ENCODE results near the gene SPARC.

The SPARC gene

DNA sequence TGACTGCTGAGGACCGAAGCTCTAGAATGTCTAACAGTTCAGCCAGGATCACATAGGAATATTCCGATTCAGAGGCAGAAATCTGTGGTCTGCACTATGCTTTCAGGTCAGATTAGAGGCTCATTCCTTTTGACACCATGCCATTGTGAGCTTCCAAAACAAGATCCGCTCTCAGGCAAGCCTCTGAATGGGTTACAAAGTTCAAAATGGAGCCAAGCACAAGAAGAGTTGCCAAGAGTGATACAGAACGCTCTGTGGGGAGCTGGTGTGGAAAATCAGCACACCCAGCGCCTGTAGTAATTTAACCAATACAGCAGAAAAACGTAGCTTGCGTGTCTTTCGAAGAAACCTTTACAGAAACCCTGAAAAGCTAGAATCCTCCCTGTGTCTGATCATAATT is 62.2 kb downstream of the SPARC start:
- no peak for DNase-seq (ENCODE audit: low read depth in 2 of 2)

DNA sequence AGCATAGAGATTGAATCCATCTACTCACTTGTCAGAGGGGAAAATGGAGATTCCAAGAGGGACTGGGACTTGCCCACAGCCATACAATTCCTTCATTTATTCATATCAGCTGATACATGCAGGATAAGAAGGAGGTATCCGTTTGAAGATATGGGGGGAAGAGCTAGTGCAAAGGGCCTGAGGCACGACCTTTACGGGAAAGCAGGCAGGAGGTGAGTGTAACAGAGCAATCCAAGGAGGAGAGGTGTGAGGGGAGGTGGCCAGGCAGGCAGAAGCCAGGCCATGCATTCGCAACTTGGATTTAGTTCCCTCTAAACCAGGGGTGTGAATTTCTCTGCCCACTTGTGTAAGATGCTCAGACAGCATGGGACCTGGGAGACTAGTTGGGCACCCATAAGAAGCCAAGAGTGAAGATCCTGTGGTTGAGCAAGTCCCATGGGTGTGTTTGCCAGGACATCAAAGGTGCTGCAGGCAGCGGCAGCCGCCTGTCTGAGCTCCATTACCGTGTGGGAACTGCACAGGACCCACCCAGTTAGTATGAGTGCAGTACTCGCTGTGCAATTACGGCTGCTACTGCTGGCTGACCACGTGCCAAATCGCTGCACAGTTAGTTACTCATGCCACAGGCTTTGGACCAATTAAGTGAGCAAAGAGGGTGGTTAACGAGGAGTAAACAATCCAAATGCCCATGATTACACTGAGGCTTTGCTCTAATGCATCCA is 64.2 kb downstream of the SPARC start:
- DNase-seq (ENCODE audit: low read depth in 2 of 2) = no peak

DNA sequence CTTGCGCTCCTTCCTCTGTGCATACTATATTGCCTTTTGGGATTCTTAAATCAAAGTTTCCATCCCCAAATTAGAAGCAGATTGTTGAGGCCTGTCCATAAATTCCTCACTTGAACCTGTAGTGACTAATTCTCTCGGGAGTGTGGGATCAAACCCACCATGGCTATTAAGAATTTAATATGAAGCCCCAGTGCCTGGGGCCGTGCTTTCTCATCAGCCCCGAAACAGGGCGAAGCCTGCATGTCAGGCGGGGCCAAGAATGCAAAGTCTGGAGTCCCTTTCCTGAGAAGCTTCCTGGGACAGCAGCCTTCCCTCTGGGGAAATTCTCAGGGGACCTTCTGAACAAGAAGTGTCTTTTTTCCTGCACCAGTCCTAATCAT is 66.3 kb downstream of the SPARC start:
- DNase-seq (ENCODE audit: low read depth in 2 of 2) = no peak

DNA sequence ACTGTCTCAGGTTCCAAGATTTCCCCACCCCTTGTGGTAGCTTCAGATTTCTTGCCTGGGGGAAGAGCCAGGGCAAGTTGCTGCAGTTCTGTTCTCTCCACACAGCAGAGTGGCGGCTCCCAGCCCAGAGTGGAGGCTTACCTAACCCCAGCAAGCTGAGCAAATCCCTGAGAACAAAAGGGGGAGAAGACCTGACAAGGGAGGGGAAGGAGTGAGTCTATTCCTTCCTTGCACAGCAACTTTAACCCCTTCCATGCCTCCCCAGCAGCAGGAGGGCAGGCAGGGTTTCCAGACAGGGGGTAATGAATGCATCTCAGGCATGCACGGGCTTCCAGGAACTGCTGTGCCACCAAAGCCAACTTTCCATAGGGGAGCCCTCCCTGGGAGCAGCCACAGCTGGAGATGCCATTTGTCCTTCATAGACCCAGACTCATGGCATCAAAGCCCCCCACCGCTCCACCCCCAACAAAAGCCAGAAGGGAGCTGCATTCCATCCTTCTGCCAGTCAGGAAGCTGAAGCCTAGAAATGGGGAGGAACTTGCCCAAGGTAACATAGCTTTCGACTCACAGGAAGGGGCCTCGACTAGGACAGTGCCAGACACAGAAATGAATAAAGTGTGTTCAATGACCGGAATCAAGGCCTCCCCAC is 66.8 kb downstream of the SPARC start:
- no peak for DNase-seq (ENCODE audit: low read depth in 2 of 2)

DNA sequence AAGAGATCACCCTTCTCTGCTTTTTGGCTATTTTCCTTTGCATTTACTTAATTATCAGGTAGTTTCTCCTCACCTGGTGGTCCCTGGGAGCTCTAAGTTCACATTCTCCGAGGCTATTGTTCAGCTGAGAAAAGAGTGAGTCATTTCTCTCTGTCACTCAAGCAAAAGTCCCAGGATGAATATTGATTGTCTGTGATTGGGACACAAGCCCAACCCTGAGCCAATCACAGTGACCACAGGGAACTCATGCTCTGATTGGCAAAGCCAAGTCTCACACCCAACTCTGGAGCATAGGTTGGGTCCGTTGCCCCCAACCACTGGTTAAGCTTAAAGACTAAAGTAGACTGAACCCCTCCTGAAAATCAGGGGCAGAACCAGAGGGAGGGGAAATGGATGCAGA is 67.8 kb downstream of the SPARC start:
- DNase-seq (ENCODE audit: low read depth in 2 of 2) = no peak

DNA sequence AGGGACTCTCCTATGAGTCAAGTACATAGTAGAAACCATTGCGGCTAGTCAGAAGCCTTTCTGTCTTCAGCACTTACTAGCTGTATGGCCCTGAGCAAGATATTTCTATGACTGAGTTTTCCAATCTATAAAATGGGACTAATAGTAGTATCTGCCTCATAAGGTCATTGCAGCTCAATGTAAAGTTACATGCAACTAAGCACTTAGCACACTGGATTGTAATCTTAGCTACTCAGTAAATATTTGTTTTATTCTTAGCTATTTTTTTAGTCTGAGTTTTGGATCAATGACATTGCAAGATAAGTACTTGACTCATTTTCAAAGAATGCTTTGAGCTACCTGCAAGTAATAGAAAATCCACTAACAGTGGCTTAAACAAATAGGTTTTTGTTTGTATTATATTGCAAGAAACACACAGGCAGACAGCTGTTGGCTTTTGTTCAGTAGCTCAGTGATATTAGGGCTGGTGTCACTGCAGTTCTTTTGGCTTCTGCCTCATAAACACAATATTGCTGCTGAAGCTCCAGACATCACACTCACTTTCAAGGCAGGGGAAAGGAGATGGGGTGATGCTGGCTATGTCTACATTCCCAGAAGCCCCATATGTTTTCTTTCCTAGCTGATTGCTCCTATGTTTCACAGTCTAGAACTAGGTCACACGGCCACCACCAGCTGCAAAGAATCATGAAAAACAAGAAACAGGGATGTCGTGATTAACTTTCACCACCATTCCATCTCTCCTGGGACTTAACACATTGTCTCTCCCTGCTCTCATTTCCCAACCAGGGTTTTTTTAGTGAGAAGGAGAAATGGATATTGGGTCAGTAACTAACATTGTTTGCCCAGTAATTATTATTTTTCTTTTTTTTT is 68.6 kb downstream of the SPARC start:
- no peak for DNase-seq (ENCODE audit: low read depth in 2 of 2)

DNA sequence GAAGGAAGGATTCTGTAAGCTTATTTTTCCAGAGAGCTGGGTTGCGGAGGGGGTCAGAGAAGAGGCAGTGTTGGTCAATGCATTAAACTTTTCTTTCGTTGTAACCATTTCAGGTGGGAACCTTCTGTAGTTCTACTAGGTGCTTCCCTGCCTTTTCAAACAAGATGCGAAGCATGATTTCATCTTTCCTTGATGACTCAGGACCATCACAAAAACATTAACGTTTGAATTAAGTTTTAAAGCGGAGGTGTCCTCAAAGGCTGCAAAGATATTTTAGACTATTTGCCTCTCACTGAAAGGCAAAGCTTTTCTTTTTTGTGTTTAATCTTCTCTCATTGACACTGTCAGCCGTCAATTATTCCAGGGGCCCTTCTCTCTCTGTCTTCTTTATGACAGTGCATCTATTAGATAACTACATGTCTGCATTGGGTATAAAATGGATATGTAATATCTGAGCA is 69.3 kb downstream of the SPARC start:
- DNase-seq (ENCODE audit: low read depth in 2 of 2) = no peak

DNA sequence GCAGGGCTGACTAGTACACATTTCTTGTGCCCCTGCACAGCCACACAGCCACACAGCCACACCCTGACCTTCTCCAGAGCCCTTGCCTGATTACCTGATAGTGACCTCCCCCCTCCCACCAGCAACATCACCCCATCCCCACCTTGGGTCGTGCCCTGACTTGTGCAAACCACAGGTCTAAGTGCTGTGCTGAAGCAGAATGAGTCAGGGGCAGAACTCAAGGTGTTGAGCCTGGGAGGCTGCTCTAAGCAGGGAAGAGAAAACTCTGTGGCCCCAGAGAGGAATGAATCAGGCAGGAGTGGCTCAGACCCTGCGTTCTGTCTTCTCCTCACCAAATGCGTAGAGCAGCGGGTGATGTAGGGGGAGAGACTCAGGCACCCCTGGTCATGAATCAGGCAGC is 71.3 kb downstream of the SPARC start:
- DNase-seq (ENCODE audit: low read depth in 2 of 2) = no peak

DNA sequence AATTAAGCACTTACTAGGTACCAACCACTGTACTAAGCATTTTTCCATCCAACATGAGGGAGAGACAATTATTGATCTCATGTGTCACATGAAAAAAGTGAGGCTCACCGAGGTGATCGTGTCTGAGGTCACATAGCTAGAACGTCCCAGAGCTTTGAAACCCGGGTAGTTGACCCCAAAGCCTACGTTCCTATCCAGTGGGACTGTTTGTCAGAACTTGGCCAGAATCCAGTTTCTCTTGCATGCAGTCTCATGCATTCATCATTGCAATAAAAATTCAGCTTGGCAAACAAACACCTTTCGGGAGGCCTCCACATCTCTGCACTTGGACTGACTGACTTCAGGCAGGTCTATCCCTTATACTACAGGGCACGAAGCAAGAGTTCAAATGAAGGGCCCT is 72.2 kb downstream of the SPARC start:
- DNase-seq (ENCODE audit: low read depth in 2 of 2) = no peak

DNA sequence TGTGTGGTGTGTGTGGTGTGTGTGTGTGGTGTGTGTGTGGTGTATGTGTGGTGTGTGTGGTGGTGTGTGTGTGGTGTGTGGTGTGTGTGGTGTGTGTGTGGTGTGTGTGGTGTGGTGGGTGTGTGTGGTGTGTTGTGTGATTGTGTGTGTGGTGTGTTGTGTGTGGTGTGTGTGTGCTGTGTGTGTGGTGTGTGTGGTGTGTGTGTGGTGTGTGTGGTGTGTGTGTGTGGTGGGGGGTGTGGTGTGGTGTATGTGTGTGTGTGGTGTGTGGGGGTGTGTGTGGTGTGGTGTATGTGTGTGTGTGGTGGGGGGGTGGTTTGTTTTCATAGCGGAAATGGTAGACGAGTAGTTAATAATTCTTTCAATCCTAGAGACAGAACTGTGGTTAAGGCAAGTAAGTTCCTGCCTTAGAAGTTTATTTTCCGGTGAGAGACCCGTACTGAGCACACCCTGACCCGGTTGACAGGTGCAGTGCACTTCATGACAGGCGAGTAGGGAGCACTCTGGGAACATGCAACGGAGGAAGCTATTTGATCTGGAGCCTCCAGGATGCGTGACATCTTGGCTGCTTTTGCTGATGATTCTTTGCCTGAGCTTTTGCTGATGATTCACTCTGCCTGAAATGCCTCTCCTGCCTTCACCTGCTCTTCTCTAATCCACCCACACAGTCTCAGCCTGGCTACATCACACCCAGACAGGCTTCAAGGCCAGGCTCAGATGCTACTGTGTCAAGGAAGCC is 73.9 kb downstream of the SPARC start:
- DNase-seq (ENCODE audit: low read depth in 2 of 2) = peak; percentile 31 to 37

DNA sequence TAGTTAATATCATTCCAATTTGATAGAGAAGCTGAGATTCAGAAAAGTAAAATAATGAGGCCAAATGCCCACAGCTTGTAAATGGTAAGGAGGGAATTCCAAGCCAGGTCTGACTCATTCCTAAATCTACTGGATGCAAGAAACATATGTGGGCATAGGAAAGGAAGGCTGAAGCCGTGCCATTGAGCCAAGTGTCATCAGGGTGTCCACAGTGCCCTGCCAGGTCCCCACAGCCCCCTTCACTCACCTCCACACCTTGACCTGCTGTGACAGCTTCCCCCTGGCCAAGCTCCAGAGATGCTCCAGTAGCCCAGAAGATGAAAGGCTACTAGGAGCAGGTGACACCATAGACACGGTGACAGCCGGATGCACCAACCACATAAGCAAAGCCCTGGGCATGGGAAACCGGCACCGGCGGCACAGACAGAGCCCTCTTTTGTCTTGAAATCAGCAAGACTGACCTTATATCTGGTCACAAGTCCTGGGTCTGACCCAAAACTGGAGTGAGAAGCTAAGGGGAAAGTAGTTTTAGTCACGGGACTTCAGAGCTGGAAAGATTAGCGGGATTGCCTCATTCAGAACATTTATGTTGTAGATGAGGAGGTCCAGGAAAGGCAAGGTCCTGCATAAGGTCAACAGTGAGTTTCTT is 75.5 kb downstream of the SPARC start:
- no peak for DNase-seq (ENCODE audit: low read depth in 2 of 2)

Measured in stimulated activated CD4-positive, alpha-beta T cell treated with anti-CD3 and anti-CD28 coated beads, Interleukin-12 subunit alpha, Interleukin-12 subunit beta, amount 100 ng/mL, for 24 hours (primary cell).